ENCODE measurements around the gene DGKB.

The DGKB gene

GRCh38 chr7:14673202-14673601, 229.3 kb downstream of the DGKB start:
- DNase-seq, result no peak

GRCh38 chr7:14666913-14667312, 235.6 kb downstream of the DGKB start:
- no peak for DNase-seq

GRCh38 chr7:14666304-14666703, 236.2 kb downstream of the DGKB start:
- DNase-seq, result no peak

GRCh38 chr7:14639801-14640200, 262.8 kb downstream of the DGKB start:
- DNase-seq, result peak; percentile 20

GRCh38 chr7:14639329-14639728, 263.2 kb downstream of the DGKB start:
- DNase-seq, result no peak

- DNase-seq, result no peak
Observed at GRCh38 chr7:14637968-14638367, 264.6 kb downstream of the DGKB start.

GRCh38 chr7:14635955-14636354, 266.6 kb downstream of the DGKB start:
- DNase-seq, result no peak

GRCh38 chr7:14630048-14630447, 272.5 kb downstream of the DGKB start:
- no peak for DNase-seq

- DNase-seq, result no peak
Observed at GRCh38 chr7:14628516-14628915, 274.0 kb downstream of the DGKB start.

GRCh38 chr7:14626076-14626475, 276.5 kb downstream of the DGKB start:
- no peak for DNase-seq

- no peak for DNase-seq
Observed at GRCh38 chr7:14622559-14622958, 280.0 kb downstream of the DGKB start.

GRCh38 chr7:14606101-14606500, 296.4 kb downstream of the DGKB start:
- DNase-seq, result no peak

GRCh38 chr7:14604606-14605005, 297.9 kb downstream of the DGKB start:
- no peak for DNase-seq

- no peak for DNase-seq
Observed at GRCh38 chr7:14602851-14603250, 299.7 kb downstream of the DGKB start.

GRCh38 chr7:14600766-14601367, 301.7 kb downstream of the DGKB start:
- DNase-seq, result no peak

GRCh38 chr7:14598978-14599377, 303.6 kb downstream of the DGKB start:
- no peak for DNase-seq

- no peak for DNase-seq
Observed at GRCh38 chr7:14596421-14596820, 306.1 kb downstream of the DGKB start.

- no peak for DNase-seq
Observed at GRCh38 chr7:14590206-14590605, 312.3 kb downstream of the DGKB start.

- DNase-seq, result no peak
Observed at GRCh38 chr7:14585232-14585631, 317.3 kb downstream of the DGKB start.

GRCh38 chr7:14583518-14583917, 319.0 kb downstream of the DGKB start:
- peak; percentile 22 for DNase-seq

GRCh38 chr7:14582010-14582409, 320.5 kb downstream of the DGKB start:
- DNase-seq, result peak; percentile 59

- DNase-seq, result no peak
Observed at GRCh38 chr7:14579971-14580370, 322.6 kb downstream of the DGKB start.

- DNase-seq, result no peak
Observed at GRCh38 chr7:14576578-14576977, 326.0 kb downstream of the DGKB start.

- no peak for DNase-seq
Observed at GRCh38 chr7:14570750-14571607, 331.6 kb downstream of the DGKB start.

GRCh38 chr7:14552060-14552459, 350.5 kb downstream of the DGKB start:
- no peak for DNase-seq
